ENCODE data around the gene MEAF6. TPM values are rescaled to one million over a fixed set of nuclear protein-coding genes. Genes with fewer than 3 reads are reported as not detected.

MEAF6 gene
- total RNA-seq, 2 donors from 2014 or later: 175 to 252 TPM

DNA sequence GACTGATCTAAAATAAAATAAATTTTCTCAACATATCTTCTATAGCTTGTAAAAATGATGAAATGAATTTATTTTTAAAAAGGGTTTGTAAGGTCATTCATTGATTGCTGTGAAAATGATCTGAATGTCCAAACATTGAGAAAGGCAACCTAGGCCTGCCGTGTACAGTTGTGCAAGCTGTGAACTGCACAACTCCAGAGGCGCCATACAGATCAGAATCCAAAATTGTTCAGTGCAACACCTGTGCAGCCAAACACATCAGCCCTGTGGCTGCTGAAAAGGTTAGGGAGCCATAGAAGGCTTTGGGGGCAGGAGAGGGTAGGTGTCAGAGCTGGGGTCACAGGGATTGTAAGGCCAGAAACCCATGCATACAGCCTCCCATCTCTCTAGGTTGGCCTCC, 50.1 kb downstream of the MEAF6 start:
- intact Hi-C loops (cut with DNase I): no loop called here
- 80% methylated on average over 2 of the region's 2 CpGs for WGBS
- Histone ChIP-seq H3K27ac (peak overlapping the region; percentile 54 to 80), H3K27me3 (replicated peaks; ENCODE audit: insufficient read depth) (no peaks in the 10 kb centered on the region), H3K36me3 (no peaks in the 10 kb centered on the region), H3K4me3 (no peak overlapping the region), H3K9me3 (no peaks in the 10 kb centered on the region), H3K4me1 (replicated peaks) (peaks cover 15% of the 10 kb centered on the region)
- no peak for DNase-seq (ENCODE audit: low spot score)
- no peak for TF ChIP-seq POLR2AphosphoS5 (IDR thresholded peaks at IDR 0.05)
- TF ChIP-seq POLR2A (IDR thresholded peaks at IDR 0.05): no peak
- TF ChIP-seq, protein P1, sequence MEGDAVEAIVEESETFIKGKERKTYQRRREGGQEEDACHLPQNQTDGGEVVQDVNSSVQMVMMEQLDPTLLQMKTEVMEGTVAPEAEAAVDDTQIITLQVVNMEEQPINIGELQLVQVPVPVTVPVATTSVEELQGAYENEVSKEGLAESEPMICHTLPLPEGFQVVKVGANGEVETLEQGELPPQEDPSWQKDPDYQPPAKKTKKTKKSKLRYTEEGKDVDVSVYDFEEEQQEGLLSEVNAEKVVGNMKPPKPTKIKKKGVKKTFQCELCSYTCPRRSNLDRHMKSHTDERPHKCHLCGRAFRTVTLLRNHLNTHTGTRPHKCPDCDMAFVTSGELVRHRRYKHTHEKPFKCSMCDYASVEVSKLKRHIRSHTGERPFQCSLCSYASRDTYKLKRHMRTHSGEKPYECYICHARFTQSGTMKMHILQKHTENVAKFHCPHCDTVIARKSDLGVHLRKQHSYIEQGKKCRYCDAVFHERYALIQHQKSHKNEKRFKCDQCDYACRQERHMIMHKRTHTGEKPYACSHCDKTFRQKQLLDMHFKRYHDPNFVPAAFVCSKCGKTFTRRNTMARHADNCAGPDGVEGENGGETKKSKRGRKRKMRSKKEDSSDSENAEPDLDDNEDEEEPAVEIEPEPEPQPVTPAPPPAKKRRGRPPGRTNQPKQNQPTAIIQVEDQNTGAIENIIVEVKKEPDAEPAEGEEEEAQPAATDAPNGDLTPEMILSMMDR (IDR thresholded peaks at IDR 0.05): no peak

DNA sequence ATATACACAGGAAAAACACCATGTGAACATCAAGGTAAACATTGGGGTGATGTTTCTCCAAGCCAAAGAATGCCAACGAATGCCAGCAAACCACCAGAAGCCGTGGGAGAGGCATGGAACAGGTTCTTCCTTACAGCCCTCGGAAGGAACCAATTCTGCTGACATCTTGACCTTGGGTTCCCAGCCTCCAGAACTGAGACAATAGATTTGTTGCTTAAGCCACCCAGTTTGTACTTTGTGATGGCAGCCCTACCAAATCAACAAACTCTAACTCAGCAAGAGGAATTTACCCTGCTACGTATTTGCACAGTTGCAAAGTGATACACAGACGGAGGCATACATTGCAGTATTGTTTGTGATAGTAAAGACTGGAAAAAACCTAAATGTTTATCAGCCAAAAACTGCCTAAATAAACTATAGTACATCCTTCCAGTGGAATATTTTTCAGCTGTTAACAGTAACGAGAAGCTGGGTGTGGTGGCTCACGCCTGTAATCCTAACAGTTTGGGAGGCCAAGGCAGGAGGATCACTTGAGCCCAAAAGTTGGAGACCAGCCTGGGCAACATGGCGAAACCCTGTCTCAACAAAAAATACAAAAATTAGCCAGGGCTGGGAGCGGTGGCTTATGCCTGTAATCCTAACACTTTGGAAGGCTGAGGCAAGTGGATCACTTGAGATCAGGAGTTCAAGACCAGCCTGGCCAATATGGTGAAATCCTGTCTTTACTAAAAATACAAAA, 52.7 kb downstream of the MEAF6 start:
- H3K9me3 ChIP-seq: no peaks in the 10 kb centered on the region
- intact Hi-C loops (cut with DNase I): no loop called here
- H3K4me3 ChIP-seq: no peak overlapping the region
- DNase-seq (ENCODE audit: low spot score): no peak
- no peaks in the 10 kb centered on the region for H3K36me3 ChIP-seq
- H3K4me1 ChIP-seq (replicated peaks): peaks cover 15% of the 10 kb centered on the region
- H3K27ac ChIP-seq: peak overlapping the region; percentile 29 to 46
- 71% methylated on average over 9 of the region's 9 CpGs for WGBS
- no peaks in the 10 kb centered on the region for H3K27me3 ChIP-seq (replicated peaks; ENCODE audit: insufficient read depth)
- TF ChIP-seq POLR2AphosphoS5 (IDR thresholded peaks at IDR 0.05): peak; percentile 47
- TF ChIP-seq, protein P1 (IDR thresholded peaks at IDR 0.05): no peak

DNA sequence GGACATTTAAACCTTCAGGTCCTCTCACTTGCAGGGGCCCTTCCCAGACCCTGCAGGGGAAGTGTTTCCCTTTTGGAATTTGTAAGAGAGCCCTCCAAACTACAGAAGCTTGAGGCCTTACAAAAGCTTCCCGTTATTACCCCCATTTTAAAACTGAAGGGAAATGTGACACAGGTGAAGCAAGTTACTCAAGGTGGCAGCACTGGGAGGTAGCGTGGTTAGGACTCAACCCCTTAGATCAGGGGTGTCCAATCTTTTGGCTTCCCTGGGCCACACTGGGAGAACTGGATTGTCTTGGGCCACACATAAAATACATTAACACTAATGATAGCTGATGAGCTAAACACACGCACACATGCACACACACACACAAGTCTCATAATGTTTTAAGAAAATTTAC, 56.0 kb downstream of the MEAF6 start:
- H3K9me3 ChIP-seq: no peaks in the 10 kb centered on the region
- no peak overlapping the region for H3K4me3 ChIP-seq
- no peak for DNase-seq (ENCODE audit: low spot score)
- peak overlapping the region; percentile 19 to 20 for H3K27ac ChIP-seq
- TF ChIP-seq POLR2AphosphoS5 (IDR thresholded peaks at IDR 0.05) (peak; percentile 57), POLR2A (IDR thresholded peaks at IDR 0.05) (no peak)
- TF ChIP-seq, protein P1 (IDR thresholded peaks at IDR 0.05): peak in 1 of 4 experiments; percentile 57
- H3K4me1 ChIP-seq (replicated peaks): peaks cover 2% of the 10 kb centered on the region
- H3K36me3 ChIP-seq: no peaks in the 10 kb centered on the region
- no peaks in the 10 kb centered on the region for H3K27me3 ChIP-seq (replicated peaks; ENCODE audit: insufficient read depth)
- 61% methylated on average over 3 of the region's 3 CpGs for WGBS
- intact Hi-C loops (cut with DNase I): loop anchor here (5.0 kb wide), 1 partner anchor 224 kb away; no protein-coding TSS in a partner anchor

DNA sequence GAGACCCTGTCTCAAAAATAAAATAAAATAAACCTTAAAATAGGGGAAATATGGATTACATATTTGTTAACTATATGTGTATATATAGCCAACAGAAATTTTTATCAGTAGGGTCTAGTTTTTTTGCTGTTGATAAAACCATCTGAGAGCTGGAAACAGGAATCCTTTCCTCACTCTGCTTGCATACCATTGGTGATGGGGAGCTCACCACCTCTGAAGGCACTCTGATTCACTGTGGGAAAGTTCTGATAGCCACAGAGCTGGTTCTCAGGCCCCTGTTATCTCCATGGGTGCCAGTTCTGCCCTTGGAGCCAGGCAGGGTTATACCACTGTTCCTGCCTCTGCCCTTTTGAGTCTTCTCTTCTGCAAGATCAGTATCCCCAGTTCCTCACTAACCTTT, 58.0 kb downstream of the MEAF6 start:
- TF ChIP-seq POLR2AphosphoS5 (IDR thresholded peaks at IDR 0.05) (no peak), POLR2A (IDR thresholded peaks at IDR 0.05) (no peak)
- TF ChIP-seq, protein P1 (IDR thresholded peaks at IDR 0.05): no peak
- no peaks in the 10 kb centered on the region for H3K27me3 ChIP-seq (replicated peaks; ENCODE audit: insufficient read depth)
- H3K4me3 ChIP-seq: no peak overlapping the region
- no peak overlapping the region for H3K27ac ChIP-seq
- no peaks in the 10 kb centered on the region for H3K36me3 ChIP-seq
- no peak for DNase-seq (ENCODE audit: low spot score)
- intact Hi-C loops (cut with DNase I): loop anchor here (5.0 kb wide), 1 partner anchor 226 kb away; no protein-coding TSS in a partner anchor
- H3K9me3 ChIP-seq: no peaks in the 10 kb centered on the region
- H3K4me1 ChIP-seq (replicated peaks): no peaks in the 10 kb centered on the region

DNA sequence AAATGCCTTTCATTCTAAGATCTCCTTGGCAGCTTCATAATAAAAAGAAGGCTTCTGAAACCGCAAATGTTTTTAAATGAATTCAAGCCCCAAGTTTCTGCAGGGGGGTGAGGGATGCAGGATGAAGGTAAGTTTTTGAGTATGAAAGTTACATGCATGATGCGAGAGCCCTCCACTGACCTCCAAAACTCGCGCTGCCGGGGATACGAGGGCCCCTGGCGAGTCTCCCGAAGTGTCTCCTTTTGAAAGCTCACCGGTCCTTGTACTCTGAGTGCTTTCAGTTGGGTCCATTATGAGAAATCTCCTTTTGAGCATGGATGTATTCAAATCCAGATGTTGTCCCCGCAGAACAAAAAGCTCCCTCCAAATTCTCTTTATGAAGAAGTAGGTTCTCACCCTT, 59.0 kb downstream of the MEAF6 start:
- WGBS: 72% methylated on average over 10 of the region's 10 CpGs
- TF ChIP-seq POLR2A (IDR thresholded peaks at IDR 0.05) (no peak), POLR2AphosphoS5 (IDR thresholded peaks at IDR 0.05) (no peak)
- TF ChIP-seq, protein P1 (IDR thresholded peaks at IDR 0.05): no peak
- intact Hi-C loops (cut with DNase I): loop anchor here (2.0 to 5.0 kb wide), 2 partner anchors 31 to 227 kb away; no protein-coding TSS in a partner anchor
- peak overlapping the region in 1 of 2 donors; percentile 4 for H3K27ac ChIP-seq
- no peaks in the 10 kb centered on the region for H3K9me3 ChIP-seq
- H3K27me3 ChIP-seq (replicated peaks; ENCODE audit: insufficient read depth): no peaks in the 10 kb centered on the region
- H3K4me1 ChIP-seq (replicated peaks): no peaks in the 10 kb centered on the region
- no peaks in the 10 kb centered on the region for H3K36me3 ChIP-seq
- H3K4me3 ChIP-seq: no peak overlapping the region
- DNase-seq (ENCODE audit: low spot score): no peak

Data from prostate gland (tissue), 2 donors.